Measurements from ENCODE around the gene DNAJC28. TPM values are rescaled to one million over a fixed set of nuclear protein-coding genes. Genes with fewer than 3 reads are reported as not detected.
A peak's percentile ranks its signal among the peaks of the same experiment; 100 is the strongest.

Gene DNAJC28
- total and polyA plus RNA-seq, 9 of the 15 experiments (the other 6 are each of a cell fraction or from before 2014, with no cell fraction given): 0.68 to 2.5 (median 1.1) TPM

GRCh38 chr21:33478935-33479678 lies 12.4 kb downstream of the DNAJC28 start (continued):
- no peak for TF ChIP-seq BCLAF1 (IDR thresholded peaks at IDR 0.05; ENCODE audit: borderline replicate concordance in 1 of 2, control insufficient read depth in 1 of 2, low read depth in 2 of 2, low read length in 1 of 2)
- no peak for TF ChIP-seq ZNF224 (CRISPR knock-in tag; IDR thresholded peaks at IDR 0.05)
- TF ChIP-seq PTBP1 (IDR thresholded peaks at IDR 0.05; ENCODE audit: low read depth, low read length): no peak
- no peak for TF ChIP-seq XRCC5 (IDR thresholded peaks at IDR 0.05; ENCODE audit: low read depth, low read length)
- no peak for TF ChIP-seq MAFK (IDR thresholded peaks at IDR 0.05; ENCODE audit: low read length)
- TF ChIP-seq MYNN (IDR thresholded peaks at IDR 0.05): no peak
- TF ChIP-seq MYNN (CRISPR knock-in tag; IDR thresholded peaks at IDR 0.05): no peak
- no peak for TF ChIP-seq RERE (CRISPR knock-in tag; IDR thresholded peaks at IDR 0.05; ENCODE audit: borderline replicate concordance)
- no peak for TF ChIP-seq HCFC1 (IDR thresholded peaks at IDR 0.05; ENCODE audit: low read depth, low read length)
- 0 out of 4 replicates have a peak, but pooled peaks of 1 of the 2 experiments have one; percentile 62 for TF ChIP-seq ZNF639 (CRISPR knock-in tag; conservative IDR thresholded peaks at IDR 0.05 in 1 of 2, IDR thresholded peaks at IDR 0.05 in 1 of 2)
- no peak for TF ChIP-seq TBP (optimal IDR thresholded peaks at IDR 0.05; ENCODE audit: low read depth, low read length)
- TF ChIP-seq SMARCC2 (IDR thresholded peaks at IDR 0.05; ENCODE audit: low read depth): no peak
- TF ChIP-seq SNRNP70 (optimal IDR thresholded peaks at IDR 0.05; ENCODE audit: low read depth, low read length): no peak
- no peak for TF ChIP-seq HDAC6 (IDR thresholded peaks at IDR 0.05; ENCODE audit: low read depth, low read length)
- peak; percentile 47; the same call in 1 of the 2 replicates for TF ChIP-seq ZNF766 (CRISPR knock-in tag; conservative IDR thresholded peaks at IDR 0.05)

Measured in K562 (cell line).